ENCODE results near the gene CCL17.
"Not testable (repeated sequence)": the region's sequence is repeated elsewhere in the genome, so short reads cannot be mapped to it uniquely, and the experiment has no call there.

CCL17 gene

GRCh38 chr16:57403965-57404817, at the start of gene CCL17:
Gene CCL17, plus strand, starts transcription at chr16:57404767. Its CDS starts 9,166 bp downstream, at chr16:57413933.
- FAIRE-seq (peak; percentile 57), DNase-seq (ENCODE audit: insufficient read length, low spot score) (no peak)

GRCh38 chr16:57355898-57356414, 48.6 kb upstream of the CCL17 start:
- FAIRE-seq (no peak), DNase-seq (ENCODE audit: insufficient read length, low spot score) (no peak)

DNA sequence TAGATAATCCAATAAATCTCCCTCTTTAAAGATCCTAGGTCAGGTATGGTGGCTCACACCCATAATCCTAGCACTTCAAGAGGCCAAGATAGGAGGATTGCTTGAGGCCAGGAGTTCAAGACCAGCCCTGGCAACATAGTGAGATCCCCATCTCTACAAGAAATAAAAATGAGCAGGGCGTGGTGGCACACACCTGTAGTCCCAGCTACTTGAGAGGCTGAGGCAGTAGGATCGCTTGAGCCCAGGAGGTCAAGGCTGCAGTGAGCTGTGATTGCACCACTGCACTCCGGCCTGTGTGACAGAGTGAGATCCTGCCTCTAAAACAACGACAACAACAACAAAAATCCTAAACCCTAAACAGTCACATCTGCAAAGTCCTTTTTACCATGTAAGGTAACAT, 48.0 kb upstream of the CCL17 start:
- no peak for DNase-seq (ENCODE audit: insufficient read length, low spot score)
- no peak for FAIRE-seq

DNA sequence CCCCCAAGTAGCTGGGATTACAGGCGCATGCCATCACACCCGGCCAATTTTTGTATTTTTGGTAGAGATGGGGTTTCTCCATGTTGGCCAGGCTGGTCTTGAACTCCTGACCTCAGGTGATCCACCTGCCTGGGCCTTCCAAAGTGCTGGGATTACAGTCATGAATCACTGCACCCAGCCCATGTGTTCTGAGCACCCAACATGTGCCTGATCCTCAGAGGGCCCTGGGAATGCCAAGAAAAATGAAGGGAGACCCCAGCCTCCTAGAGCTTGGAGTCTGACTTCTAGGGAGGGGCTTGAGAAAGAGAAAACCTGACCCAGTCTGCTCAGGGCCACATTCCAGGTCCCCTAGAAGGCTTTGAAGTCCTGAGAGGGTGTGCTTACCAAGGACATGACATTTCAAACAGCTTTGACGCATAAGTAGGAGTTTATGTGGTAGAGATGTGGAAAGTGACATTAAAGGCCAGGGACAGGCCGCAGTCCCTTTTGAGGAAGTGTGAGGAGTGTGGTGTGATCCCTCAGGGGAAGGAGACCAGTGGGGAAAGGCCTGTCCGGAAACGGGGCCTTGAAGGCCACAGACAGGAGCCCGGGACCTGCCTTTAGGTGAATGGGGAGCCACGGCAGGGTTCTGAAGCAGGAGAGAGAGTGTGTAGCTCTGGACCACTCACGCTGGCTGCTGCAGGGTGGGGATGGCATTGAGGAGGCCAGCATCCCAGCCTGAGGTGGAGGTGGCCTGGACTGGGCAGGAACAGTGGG, 47.1 kb upstream of the CCL17 start:
- DNase-seq (ENCODE audit: insufficient read length, low spot score) (no peak), FAIRE-seq (no peak)

- no peak for FAIRE-seq
These were observed 46.5 kb upstream of the CCL17 start for GRCh38 chr16:57358086-57358420.

DNA sequence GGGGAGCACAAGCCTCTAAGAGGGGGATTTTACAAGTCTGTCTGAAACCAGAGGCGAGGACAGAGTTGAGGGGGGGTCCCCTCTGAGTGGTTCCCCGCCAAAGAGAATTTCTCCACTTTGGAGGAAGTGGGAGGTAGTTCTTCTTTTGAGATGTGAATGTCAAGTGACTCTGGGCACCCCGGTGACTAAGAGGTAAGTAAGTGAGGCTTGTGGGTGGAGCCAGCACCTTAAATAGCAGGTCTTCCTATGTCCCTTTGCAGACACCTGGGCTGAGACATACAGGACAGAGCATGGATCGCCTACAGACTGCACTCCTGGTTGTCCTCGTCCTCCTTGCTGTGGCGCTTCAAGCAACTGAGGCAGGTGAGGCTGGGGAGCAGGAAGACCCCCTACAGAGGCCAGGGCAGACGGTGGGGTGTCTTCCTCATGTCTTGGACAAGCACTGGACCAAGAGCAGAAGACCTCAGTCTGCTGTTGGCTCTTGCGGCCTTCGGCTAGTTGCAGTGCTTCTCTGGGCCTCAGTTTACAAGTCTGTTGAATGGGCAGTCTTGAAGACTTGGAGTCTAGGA, 46.0 kb upstream of the CCL17 start, which contains the start of gene CCL22:
Gene CCL22, plus strand, starts transcription at position 257 of the 569 bp plus-strand sequence. Its CDS starts 34 bp downstream, at position 291.
- no peak for FAIRE-seq

More at GRCh38 chr16:57358086-57358420, 46.5 kb upstream of the CCL17 start:
- DNase-seq (ENCODE audit: insufficient read length, low spot score): no peak

GRCh38 chr16:57360321-57360935, 44.1 kb upstream of the CCL17 start:
- FAIRE-seq (no peak), DNase-seq (ENCODE audit: insufficient read length, low spot score) (no peak)

More for the DNA sequence above, 46.0 kb upstream of the CCL17 start, which contains the start of gene CCL22:
- no peak for DNase-seq (ENCODE audit: insufficient read length, low spot score)

GRCh38 chr16:57361404-57361803, 43.2 kb upstream of the CCL17 start:
- no peak for DNase-seq (ENCODE audit: insufficient read length, low spot score)
- no peak for FAIRE-seq

GRCh38 chr16:57364143-57364542, 40.4 kb upstream of the CCL17 start:
- no peak for FAIRE-seq
- no peak for DNase-seq (ENCODE audit: insufficient read length, low spot score)

- no peak for FAIRE-seq
These were observed 38.0 kb upstream of the CCL17 start for GRCh38 chr16:57366544-57367040.

DNA sequence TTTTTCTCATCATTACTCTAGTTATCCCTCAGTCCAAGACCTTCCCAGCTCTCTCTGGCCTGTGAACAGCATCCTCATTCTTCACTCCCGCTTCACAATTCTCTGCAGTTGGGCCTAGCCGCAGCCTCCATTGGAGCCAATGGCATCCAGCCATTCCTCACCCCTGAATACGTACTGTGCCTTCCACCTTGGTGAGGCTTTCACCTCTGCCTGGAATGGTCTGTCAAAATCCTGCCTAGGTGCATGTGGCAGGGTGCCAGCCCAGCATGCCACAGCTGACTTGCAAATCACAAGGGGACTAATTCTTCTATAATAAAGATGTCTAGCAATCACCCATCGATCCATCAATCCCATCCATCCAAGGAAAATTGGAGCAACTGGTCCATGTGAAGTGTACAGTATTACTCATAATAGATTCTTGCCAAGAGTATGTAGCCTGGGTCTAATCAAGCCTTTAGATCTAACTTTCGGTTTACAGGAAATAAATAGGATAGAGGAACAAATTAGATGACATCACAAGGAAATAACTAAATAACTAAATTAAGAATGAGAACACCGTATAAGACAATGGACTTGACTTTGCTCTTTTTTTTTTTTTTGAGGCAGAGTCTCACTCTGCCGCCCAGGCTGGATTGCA, 37.3 kb upstream of the CCL17 start:
- FAIRE-seq: no peak
- DNase-seq (ENCODE audit: insufficient read length, low spot score): no peak

More at GRCh38 chr16:57366544-57367040, 38.0 kb upstream of the CCL17 start:
- DNase-seq (ENCODE audit: insufficient read length, low spot score): no peak

- DNase-seq (ENCODE audit: insufficient read length, low spot score) (no peak), FAIRE-seq (no peak)
These were observed 32.8 kb upstream of the CCL17 start for GRCh38 chr16:57371494-57372371.

GRCh38 chr16:57372372-57373116, 32.0 kb upstream of the CCL17 start, which contains the start of gene CX3CL1:
Gene CX3CL1, plus strand, starts transcription at chr16:57372490. Its CDS starts 79 bp downstream, at chr16:57372569.
- DNase-seq (ENCODE audit: insufficient read length, low spot score) (no peak), FAIRE-seq (no peak)

DNA sequence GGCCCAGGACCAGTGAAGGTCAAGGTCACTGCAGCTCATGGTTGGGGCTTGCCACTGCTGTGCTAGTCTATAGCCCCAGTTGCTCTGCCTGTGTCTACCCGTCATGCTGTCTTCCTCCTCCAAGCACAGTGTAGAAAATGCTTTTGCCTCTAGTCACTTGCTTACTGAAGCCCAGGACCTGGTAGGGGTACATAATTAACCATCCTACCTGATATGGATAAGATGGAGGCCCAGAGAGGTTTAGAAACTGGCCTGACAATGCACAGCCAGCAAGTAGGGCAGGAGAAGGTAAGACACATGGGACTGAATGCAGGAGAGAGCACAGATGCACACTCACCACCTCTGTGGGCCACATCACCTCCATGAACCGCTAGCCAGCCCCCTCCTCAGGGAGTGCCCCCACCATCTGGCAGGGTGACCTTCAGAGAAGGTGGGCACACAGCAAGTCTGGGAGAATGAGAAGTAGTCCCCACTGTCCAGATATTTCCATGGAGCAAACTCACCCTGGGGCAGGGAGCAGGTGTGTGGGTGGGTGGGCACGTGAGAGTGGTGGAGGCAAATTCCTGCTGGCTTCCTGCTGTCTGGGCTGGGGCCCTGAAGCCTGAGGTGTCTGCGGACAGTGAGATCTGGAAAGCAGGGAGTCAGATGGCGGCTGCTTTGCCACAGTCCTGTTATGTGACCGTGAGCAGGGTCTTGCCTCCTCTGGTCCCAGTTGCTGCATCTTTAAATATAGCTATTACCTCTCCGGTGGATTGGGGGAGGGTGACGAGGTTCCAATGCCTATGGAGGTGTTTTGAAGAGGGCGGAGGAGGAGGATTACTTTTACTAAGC, 31.2 kb upstream of the CCL17 start:
- no peak for FAIRE-seq
- DNase-seq (ENCODE audit: insufficient read length, low spot score): no peak

- DNase-seq (ENCODE audit: insufficient read length, low spot score) (no peak), FAIRE-seq (no peak)
These were observed 30.5 kb upstream of the CCL17 start for GRCh38 chr16:57374067-57374534.

DNA sequence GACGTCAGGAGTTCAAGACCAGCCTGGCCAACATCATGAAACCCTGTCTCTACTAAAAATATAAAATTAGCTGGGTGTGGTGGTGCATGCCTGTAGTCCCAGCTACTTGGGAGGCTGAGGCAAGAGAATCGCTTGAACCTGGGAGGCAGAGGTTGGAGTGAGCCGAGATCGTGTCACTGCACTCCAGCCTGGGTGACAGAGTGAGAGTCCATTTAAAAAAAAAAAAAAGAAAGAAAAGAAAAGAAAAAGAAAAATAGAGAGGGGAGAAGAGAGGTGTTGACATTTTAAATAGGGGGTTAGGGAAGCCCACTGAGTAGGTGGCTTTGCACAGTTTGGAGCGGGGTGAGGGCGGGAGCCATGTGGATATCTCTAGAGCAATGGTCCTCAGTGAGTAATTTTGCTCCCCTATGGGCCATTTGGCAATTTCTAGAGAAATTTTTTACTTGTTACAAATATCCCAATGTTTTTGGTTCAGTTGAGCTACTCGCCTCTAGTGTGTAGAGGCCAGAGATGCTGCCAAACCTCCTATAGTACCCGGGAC, 29.6 kb upstream of the CCL17 start:
- not testable (repeated sequence) for DNase-seq (ENCODE audit: insufficient read length, low spot score); FAIRE-seq

GRCh38 chr16:57376313-57376818, 28.2 kb upstream of the CCL17 start:
- DNase-seq (ENCODE audit: insufficient read length, low spot score) (no peak), FAIRE-seq (no peak)

Data from HTR-8/SVneo (cell line).